Left forelimb (tissue), 1 donor: ENCODE results near the gene SEC22C.

Source experiments
- DNase-seq: peaks from one replicate; pipeline ENCODE4 v3.0.0-alpha.2; 2018; ENCODE audit warnings: low spot score

SEC22C gene

DNA sequence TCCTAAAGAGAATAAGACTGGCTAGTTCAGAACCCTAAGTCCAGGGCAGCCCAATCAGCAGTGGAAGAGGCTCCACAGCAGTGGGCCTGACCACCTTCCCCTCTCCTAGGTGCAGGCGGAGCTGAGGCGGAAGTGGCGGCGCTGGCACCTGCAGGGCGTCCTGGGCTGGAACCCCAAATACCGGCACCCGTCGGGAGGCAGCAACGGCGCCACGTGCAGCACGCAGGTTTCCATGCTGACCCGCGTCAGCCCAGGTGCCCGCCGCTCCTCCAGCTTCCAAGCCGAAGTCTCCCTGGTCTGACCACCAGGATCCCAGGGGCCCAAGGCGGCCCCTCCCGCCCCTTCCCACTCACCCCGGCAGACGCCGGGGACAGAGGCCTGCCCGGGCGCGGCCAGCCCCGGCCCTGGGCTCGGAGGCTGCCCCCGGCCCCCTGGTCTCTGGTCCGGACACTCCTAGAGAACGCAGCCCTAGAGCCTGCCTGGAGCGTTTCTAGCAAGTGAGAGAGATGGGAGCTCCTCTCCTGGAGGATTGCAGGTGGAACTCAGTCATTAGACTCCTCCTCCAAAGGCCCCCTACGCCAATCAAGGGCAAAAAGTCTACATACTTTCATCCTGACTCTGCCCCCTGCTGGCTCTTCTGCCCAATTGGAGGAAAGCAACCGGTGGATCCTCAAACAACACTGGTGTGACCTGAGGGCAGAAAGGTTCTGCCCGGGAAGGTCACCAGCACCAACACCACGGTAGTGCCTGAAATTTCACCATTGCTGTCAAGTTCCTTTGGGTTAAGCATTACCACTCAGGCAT, 45.6 kb downstream of the SEC22C start:
- DNase-seq, result no peak

- DNase-seq, result no peak
Observed at GRCh38 chr3:42533161-42533897, 48.4 kb downstream of the SEC22C start.

DNA sequence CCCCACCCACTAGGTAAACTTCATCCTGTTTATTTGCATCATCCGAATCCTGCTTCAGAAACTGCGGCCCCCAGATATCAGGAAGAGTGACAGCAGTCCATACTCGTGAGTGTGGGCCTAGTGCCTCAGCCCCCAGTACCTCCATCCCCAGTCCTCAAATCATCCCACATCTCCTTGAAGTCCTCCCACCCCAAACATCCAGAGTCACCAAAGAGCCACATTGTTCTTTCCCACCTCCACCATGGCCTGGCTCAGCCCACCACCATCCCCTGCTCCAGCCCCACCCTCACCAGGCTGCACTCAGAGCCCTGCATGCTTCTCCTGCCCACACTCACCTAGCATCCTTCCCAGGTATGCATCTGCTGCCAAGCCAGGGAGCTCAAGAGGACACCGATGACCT, 49.5 kb downstream of the SEC22C start:
- no peak for DNase-seq

DNA sequence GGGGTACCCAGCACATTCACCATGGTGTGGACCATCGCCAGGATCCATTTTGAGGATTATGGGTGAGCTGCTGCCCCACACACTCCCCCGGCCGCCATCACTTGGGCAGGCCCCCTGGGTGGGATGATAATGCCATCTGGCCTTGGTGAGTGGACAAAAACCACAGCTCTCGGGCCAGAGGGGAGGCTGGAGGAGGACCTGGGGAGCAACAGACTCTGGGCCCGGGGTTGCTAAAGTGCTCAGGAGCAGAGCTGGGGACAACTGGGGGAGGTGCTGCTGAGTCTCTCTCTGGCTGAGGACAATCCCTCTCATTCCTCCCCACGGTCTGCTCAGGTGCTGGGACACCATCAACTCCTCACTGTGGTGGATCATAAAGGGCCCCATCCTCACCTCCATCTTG, 50.3 kb downstream of the SEC22C start:
- no peak for DNase-seq

- no peak for DNase-seq
Observed at GRCh38 chr3:42530073-42530472, 51.7 kb downstream of the SEC22C start.

DNA sequence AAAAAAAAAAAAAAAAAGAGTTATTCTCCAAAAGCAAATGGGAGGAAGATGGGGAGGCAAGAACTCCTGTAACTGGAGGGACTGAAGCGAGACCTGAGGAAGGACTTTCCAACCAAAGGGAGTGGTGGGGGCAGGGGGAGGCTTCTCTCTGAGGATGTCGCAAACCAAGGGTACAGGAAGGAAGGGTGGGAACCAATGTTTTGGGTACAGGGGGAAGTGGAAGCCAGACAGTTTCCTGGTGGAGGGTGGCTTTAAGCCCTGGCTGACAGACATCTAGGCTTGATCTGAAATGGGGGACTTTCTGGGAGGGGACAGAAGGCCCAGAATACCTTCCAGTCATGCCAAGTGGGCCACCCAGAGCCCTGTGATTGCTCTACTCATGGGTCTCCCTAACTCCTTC, 52.3 kb downstream of the SEC22C start:
- DNase-seq, result no peak

DNA sequence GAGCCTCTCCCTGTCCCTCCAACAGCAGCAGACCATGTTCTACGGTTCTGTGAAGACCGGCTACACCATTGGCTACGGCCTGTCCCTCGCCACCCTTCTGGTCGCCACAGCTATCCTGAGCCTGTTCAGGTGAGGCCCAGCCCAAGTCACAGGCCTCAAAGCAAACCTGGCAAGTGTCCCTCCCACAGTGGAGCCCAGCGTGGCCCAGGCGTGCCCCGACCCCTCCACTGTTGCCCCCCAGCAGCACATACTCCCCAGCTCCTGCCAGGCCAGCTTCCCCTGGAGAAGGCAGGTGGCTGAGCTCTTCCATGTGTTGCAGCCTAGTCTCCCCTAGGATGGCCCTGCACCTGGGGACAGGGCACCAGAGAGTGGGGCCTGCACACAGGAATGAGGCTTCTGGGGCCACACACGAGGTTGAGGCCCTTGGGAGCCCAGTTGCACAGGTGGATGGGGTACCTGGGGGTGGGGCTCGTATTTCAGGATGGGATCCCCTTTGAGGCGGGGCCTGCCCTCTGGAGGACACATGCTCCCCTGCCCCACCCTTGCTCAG, 54.3 kb downstream of the SEC22C start:
- DNase-seq, result no peak

DNA sequence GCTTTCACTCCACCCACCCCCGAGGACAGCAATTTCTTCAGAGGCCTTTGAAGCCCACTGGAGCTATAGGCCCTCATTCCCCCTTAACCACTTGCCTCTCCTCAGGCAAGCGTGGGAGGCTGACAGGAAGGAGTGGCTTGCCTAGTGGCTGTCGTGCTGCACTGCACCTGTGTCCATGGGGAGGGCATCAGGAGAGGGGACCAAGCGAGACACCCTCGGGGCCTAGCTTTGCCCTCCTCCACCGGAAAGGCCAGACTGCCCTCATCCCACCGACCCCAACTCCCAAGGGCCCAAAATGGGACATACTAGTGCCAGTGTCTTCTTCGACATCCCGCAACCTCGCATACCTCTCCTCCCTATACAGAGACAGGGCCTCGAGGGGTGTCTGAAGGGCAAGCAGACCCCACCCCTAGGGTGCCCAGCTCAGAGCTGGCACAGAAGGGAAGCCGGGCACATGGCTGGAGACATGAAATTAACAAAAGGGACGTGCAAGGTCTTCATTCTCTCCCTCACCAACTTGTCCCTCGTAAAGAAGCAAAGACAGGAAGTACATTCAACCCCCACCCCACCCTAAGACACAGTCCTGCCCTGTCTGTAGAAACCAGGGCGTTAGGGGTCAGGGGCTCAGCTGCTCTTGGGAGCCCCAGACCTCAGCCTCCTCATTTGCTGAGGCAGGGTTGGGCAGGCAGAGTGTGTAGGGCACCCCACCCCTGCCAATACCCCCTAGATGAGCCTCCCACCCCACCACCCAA, 55.0 kb downstream of the SEC22C start:
- no peak for DNase-seq

GRCh38 chr3:42525736-42526345, 55.9 kb downstream of the SEC22C start:
- DNase-seq, result no peak

DNA sequence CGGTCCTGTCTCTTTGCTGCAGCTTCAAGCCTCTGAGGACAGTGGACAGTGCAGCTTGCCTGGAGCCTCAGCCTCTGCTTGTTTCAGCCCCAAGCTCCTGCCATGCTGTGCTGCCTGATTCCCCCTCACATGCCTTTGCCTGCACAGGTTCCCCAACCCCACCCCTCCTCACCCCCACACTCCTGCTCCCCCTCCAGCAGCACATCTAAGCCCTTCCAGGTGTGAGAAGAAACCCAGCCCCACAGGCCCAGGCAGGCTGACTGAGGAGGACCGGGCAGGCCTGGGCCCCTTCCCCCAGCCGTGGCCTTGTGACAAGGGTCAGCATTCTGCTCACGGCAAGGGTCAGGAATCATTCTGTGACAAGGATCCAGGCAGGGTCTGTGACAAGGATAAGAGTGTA, 56.6 kb downstream of the SEC22C start:
- DNase-seq, result no peak

DNA sequence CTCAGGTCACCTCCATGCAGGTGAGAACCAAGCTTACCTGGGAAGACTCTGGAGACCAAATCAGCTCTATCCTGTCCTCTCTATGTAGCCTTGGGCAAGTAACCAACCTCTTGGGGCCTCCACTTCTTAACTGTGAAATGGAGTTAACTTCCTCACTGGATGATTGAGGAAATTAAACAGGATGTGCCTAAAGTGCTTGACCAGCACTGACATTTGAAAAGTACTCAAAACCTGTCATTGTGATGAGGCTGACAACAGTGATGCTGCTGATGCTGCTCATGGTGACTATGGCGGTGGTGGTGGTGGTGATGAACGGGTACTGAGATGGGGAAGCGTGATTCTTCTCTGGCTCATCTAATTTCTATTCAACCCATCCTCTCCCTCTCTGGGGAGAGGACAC, 57.0 kb downstream of the SEC22C start:
- no peak for DNase-seq

GRCh38 chr3:42520906-42521305, 60.9 kb downstream of the SEC22C start:
- no peak for DNase-seq

GRCh38 chr3:42520336-42520735, 61.4 kb downstream of the SEC22C start:
- DNase-seq, result no peak

DNA sequence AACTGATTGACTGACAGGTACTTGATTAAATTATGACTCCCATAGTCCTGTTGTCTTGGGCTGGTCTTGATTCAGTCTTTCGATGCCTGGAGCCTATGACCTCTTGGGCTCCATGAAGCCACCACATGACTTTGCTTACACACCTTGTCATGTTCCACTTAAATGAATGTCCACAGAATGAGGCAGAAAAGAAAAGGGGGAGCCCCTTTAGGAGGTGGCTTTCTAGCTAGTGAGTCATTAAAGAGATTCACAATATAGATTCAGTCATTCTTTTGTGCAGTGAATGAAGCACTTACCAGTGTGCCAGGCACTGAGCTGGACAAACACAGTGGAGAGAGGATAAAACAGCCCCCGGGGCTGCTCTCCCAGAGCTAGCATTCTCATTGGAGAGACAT, 62.2 kb downstream of the SEC22C start:
- DNase-seq, result no peak

GRCh38 chr3:42518800-42519567, 62.8 kb downstream of the SEC22C start:
- DNase-seq, result no peak

- no peak for DNase-seq
Observed at GRCh38 chr3:42517117-42517516, 64.7 kb downstream of the SEC22C start.

- no peak for DNase-seq
Observed at GRCh38 chr3:42516443-42516842, 65.3 kb downstream of the SEC22C start.

DNA sequence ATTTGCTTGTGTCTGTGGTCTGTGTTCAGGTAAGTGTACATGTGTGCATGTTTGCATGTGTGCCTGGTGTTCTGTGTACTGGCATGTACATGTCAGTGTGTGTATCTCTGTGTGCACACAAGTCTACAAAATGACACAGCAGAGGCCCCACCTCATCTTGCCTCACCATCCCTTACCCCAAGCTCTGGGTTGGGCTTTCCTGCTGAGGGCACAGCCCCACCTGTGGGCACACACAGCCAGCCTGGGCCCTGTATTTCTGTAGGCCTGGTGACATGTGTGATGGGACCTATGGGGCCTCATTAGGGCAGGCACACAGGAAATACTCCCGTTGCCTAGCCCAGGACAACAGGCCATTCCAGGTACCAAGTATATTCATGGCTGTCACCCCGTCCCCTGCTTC, 65.8 kb downstream of the SEC22C start:
- no peak for DNase-seq

DNA sequence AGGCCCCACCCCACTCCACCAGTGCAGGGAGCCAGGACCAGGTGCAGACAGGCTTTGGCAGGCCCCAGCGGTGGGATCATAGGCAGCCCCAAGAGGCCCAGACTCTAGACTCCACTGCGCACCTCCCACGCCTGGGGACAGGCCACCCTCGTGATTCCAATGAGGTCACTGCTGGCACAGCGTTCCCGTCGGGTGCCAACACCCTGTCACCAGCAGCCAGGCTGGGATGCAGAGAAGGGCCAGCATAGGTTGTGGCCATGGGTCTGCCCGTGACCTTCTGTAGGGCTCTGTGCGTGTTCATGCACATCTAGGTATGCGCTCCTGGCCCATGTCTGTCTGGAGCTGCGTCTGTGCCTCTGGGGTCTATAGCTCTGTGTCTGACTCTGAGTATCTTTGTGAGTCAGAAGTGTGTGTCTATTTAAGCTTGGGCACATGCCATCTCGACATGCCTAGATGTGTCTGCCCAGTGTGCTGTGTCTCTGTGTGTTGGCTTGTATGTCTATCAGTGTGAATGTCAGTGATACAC, 66.3 kb downstream of the SEC22C start:
- no peak for DNase-seq

- no peak for DNase-seq
Observed at GRCh38 chr3:42514876-42515275, 66.9 kb downstream of the SEC22C start.

GRCh38 chr3:42513521-42513920, 68.2 kb downstream of the SEC22C start:
- no peak for DNase-seq
